ENCODE results near the gene PAK1IP1. TPM values are rescaled to one million over a fixed set of nuclear protein-coding genes. Genes with fewer than 3 reads are reported as not detected.
"Not testable (repeated sequence)": the region's sequence is repeated elsewhere in the genome, so short reads cannot be mapped to it uniquely, and the experiment has no call there.

Gene PAK1IP1
- total and polyA plus RNA-seq, 12 donors, result 4.5 to 32.3 (median 11.6) TPM

DNA sequence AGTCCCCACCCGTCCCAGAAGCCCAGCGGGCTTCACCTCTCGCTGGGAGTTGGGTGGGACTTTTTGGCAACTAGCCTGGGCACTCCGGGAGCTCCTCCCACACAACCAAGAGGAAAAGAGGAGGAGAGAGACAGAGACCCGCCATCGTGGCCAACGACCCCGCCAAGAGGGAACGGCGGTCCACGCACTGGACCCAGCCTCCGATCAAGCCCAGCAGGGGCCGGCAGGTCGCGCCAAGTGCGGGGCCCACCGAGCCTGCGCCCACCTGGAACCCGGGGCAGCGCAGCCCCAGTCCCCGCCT lies 25.1 kb downstream of the PAK1IP1 start:
- TF ChIP-seq POLR2A (IDR thresholded peaks at IDR 0.05) (no peak), CTCF (IDR thresholded peaks at IDR 0.05) (no peak)
- peak overlapping the region in 4 of 5 donors; percentile 7 to 78 (median 57) for H3K27ac ChIP-seq
- intact Hi-C loops (cut with DNase I), result no loop called here

DNA sequence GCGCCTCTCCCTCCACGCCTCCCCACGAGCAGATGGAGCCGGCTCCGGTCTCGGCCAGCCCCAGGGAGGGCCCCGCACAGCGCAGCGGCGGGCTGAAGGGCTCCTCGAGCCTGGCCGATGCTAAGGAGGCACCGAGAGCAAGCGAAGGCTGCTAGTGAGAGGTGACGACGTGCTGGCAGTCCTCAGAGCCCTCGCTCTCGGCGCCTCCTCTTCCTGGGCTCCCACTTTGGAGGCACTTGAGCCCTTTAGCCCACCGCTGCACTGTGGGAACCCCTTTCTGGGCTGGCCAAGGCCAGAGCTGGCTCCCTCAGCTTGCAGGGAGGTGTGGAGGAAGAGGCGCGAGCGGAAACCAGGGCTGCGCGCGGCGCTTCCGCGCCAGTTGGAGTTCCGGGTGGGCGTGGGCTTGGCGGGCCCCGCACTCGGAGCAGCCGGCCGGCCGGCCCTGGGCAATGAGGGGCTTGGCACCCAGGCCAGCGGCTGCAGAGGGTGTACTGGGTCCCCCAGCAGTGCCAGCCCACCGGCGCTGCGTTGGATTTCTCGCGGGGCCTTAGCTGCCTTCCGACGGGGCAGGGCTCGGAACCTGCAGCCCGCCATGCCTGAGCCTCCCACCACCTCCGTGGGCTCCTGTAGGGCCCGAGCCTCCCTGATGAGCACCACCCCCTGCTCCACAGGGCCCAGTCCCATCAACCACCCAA lies 25.6 kb downstream of the PAK1IP1 start:
- TF ChIP-seq CTCF (IDR thresholded peaks at IDR 0.05) (no peak), POLR2A (IDR thresholded peaks at IDR 0.05) (peak in 1 of 2 donors; percentile 51)
- no peaks in the 10 kb centered on the region for H3K36me3 ChIP-seq (replicated peaks in 1 of 2)
- DNase-seq, result peak in 5 of 7 donors; percentile 19 to 60 (median 45)
- peak overlapping the region in 2 of 4 donors; percentile 62 to 67 for H3K4me3 ChIP-seq
- intact Hi-C loops (cut with DNase I), result no loop called here
- H3K9me3 ChIP-seq (replicated peaks in 1 of 3), result no peaks in the 10 kb centered on the region
- H3K4me1 ChIP-seq (replicated peaks in 1 of 2), result peaks cover 19 to 28% of the 10 kb centered on the region in 2 donors
- peak overlapping the region in 4 of 5 donors; percentile 7 to 78 (median 57) for H3K27ac ChIP-seq
- WGBS, 4 donors, result 25 to 51% (median 31%) methylated on average over 14 to 49 of the region's 49 CpGs
- H3K27me3 ChIP-seq, result no peaks in the 10 kb centered on the region

More for the DNA sequence above, 25.1 kb downstream of the PAK1IP1 start:
- H3K4me3 ChIP-seq, result peak overlapping the region in 2 of 4 donors; percentile 62 to 67
- no peaks in the 10 kb centered on the region for H3K27me3 ChIP-seq
- 20 to 71% (median 32%) methylated on average over 2 to 21 of the region's 21 CpGs for WGBS, 4 donors
- no peaks in the 10 kb centered on the region for H3K36me3 ChIP-seq (replicated peaks in 1 of 2)
- DNase-seq, result peak in 3 of 7 donors; percentile 22 to 35 (median 27)
- peaks cover 14 to 23% of the 10 kb centered on the region in 2 donors for H3K4me1 ChIP-seq (replicated peaks in 1 of 2)
- no peaks in the 10 kb centered on the region for H3K9me3 ChIP-seq (replicated peaks in 1 of 3)

DNA sequence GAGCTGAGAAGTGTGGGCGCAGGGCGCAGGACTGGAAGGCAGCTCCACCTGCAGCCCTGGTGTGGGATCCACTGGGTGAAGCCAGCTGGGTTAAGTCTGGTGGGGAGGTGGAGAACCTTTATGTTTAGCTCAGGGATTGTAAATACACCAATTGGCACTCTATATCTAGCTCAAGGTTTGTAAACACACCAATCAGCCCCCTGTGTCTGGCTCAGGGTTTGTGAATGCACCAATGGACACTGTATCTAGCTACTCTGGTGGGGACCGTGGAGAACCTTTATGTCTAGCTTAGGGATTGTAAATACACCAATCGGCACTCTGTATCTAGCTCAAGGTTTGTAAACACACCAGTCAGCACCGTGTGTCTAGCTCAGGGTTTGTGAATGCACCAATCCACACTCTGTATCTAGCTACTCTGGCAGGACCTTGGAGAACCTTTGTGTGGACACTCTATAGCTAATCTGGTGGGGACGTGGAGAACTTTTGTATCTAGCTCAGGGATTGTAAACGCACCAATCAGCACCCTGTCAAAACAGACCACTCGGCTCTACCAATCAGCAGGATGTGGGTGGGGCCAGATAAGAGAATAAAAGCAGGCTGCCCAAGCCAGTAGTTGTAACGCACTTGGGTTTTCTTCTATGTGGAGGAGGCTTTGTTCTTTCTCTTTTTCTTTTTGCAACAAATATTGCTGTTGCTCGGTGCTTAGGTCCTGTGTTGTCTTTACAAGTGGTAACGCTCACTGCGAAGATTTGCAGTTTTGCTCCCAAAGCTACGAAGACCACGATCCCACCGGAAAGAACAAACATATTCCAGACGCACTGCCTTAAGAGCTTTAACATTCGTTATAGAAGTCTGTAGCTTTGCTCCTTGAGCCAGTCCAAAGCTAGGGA lies 26.4 kb downstream of the PAK1IP1 start:
- peak overlapping the region in 2 of 4 donors; percentile 62 to 67 for H3K4me3 ChIP-seq
- H3K4me1 ChIP-seq (replicated peaks in 1 of 2), result peaks cover 19 to 33% of the 10 kb centered on the region in 2 donors
- H3K27ac ChIP-seq, result peak overlapping the region in 2 of 5 donors; percentile 60 to 78
- H3K9me3 ChIP-seq (replicated peaks in 1 of 3); H3K27me3 ChIP-seq; H3K36me3 ChIP-seq (replicated peaks in 1 of 2); intact Hi-C loops (cut with DNase I): not testable (repeated sequence)
- 84 to 96% (median 90%) methylated on average over 13 to 17 of the region's 17 CpGs for WGBS, 4 donors
- peak in 1 of 7 donors; percentile 20 for DNase-seq

DNA sequence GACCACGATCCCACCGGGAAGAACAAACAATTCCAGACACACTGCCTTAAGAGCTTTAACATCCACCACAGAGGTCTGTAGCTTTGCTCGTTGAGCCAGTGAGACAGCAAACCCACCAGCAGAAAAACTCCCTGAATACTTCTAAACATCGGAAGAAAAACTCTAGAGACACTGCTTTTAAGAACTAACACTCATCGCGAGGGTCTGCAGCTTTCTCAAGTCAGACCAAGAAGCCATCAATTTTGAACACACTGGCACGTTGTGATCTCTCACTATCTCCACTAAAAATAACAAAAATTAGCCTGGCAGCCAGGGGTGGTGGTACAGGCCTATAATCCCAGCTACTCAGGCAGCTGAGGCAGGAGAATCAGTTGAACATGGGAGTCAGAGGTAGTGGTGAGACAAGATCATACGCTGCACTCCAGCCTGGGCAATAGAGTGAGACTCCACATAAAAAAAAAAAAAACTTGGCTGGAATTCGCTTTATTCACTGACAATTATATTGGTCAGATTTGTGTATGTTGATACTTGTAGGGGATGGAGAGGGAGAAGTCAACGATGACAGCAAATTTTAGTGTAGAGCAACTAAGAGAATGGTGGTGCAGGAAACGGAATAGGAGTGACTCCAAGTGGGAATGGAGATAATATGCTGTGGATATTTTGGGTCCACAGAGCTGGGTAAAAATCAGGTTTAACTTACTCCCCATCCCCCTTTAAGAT lies 27.2 kb downstream of the PAK1IP1 start:
- Histone ChIP-seq H3K4me1 (replicated peaks in 1 of 2) (peaks cover 19 to 33% of the 10 kb centered on the region in 2 donors), H3K9me3 (replicated peaks in 1 of 3) (no peaks in the 10 kb centered on the region), H3K27ac (peak overlapping the region in 4 of 5 donors; percentile 83 to 94 (median 90)), H3K4me3 (peak overlapping the region in 2 of 4 donors; percentile 63 to 85), H3K36me3 (replicated peaks in 1 of 2) (peaks cover 0 to 9% of the 10 kb centered on the region in 2 donors), H3K27me3 (no peaks in the 10 kb centered on the region)
- 77 to 82% (median 81%) methylated on average over 11 of the region's 11 CpGs for WGBS, 4 donors
- intact Hi-C loops (cut with DNase I), result no loop called here
- DNase-seq, result no peak
- TF ChIP-seq CTCF (IDR thresholded peaks at IDR 0.05) (no peak), POLR2A (IDR thresholded peaks at IDR 0.05) (no peak)

Measured in adrenal gland (tissue), 12 donors.